ENCODE data around the gene DLG2.

The DLG2 gene

GRCh38 chr11:83865636-83866461 is 1761.3 kb downstream of the DLG2 start:
- H3K4me1 Mint-ChIP-seq: no peaks in the 10 kb centered on the region
- no peak for ATAC-seq (replicated peaks; ENCODE audit: extremely low read depth, poor library complexity, severe bottlenecking)
- H3K36me3 Mint-ChIP-seq (ENCODE audit: insufficient read depth): peaks cover 2% of the 10 kb centered on the region
- no peaks in the 10 kb centered on the region for H3K27me3 Mint-ChIP-seq
- no peak for DNase-seq (ENCODE audit: low spot score in 2 of 2)
- no peak overlapping the region for H3K4me3 Mint-ChIP-seq
- no peaks in the 10 kb centered on the region for H3K9me3 Mint-ChIP-seq
- no peak overlapping the region for H3K27ac Mint-ChIP-seq (ENCODE audit: low read depth)

- no peaks in the 10 kb centered on the region for H3K27me3 Mint-ChIP-seq
- peaks cover 2% of the 10 kb centered on the region for H3K36me3 Mint-ChIP-seq (ENCODE audit: insufficient read depth)
- H3K9me3 Mint-ChIP-seq: no peaks in the 10 kb centered on the region
- ATAC-seq (replicated peaks; ENCODE audit: extremely low read depth, poor library complexity, severe bottlenecking): no peak
- DNase-seq (ENCODE audit: low spot score in 2 of 2): no peak
- no peak overlapping the region for H3K4me3 Mint-ChIP-seq
- no peaks in the 10 kb centered on the region for H3K4me1 Mint-ChIP-seq
- H3K27ac Mint-ChIP-seq (ENCODE audit: low read depth): no peak overlapping the region
These were observed 1762.6 kb downstream of the DLG2 start for GRCh38 chr11:83864412-83865057.

GRCh38 chr11:83863272-83863671 is 1763.9 kb downstream of the DLG2 start:
- ATAC-seq (replicated peaks; ENCODE audit: extremely low read depth, poor library complexity, severe bottlenecking) (no peak), DNase-seq (ENCODE audit: low spot score in 2 of 2) (no peak)
- H3K27ac Mint-ChIP-seq (ENCODE audit: low read depth): no peak overlapping the region
- no peak overlapping the region for H3K4me3 Mint-ChIP-seq
- H3K9me3 Mint-ChIP-seq: peaks cover 7% of the 10 kb centered on the region
- H3K4me1 Mint-ChIP-seq: no peaks in the 10 kb centered on the region
- H3K36me3 Mint-ChIP-seq (ENCODE audit: insufficient read depth): peaks cover 2% of the 10 kb centered on the region
- no peaks in the 10 kb centered on the region for H3K27me3 Mint-ChIP-seq

- Mint-ChIP-seq H3K9me3 (peaks cover 7% of the 10 kb centered on the region), H3K4me3 (no peak overlapping the region), H3K27me3 (no peaks in the 10 kb centered on the region), H3K36me3 (ENCODE audit: insufficient read depth) (peaks cover 2% of the 10 kb centered on the region), H3K27ac (ENCODE audit: low read depth) (no peak overlapping the region), H3K4me1 (no peaks in the 10 kb centered on the region)
- no peak for DNase-seq (ENCODE audit: low spot score in 2 of 2)
- no peak for ATAC-seq (replicated peaks; ENCODE audit: extremely low read depth, poor library complexity, severe bottlenecking)
These were observed 1764.5 kb downstream of the DLG2 start for GRCh38 chr11:83862691-83863090.

GRCh38 chr11:83862033-83862432 is 1765.1 kb downstream of the DLG2 start:
- Mint-ChIP-seq H3K4me1 (no peaks in the 10 kb centered on the region), H3K27ac (ENCODE audit: low read depth) (no peak overlapping the region), H3K4me3 (no peak overlapping the region), H3K36me3 (ENCODE audit: insufficient read depth) (peaks cover 2% of the 10 kb centered on the region), H3K9me3 (peaks cover 7% of the 10 kb centered on the region), H3K27me3 (no peaks in the 10 kb centered on the region)
- ATAC-seq (replicated peaks; ENCODE audit: extremely low read depth, poor library complexity, severe bottlenecking) (no peak), DNase-seq (ENCODE audit: low spot score in 2 of 2) (no peak)

- ATAC-seq (replicated peaks; ENCODE audit: extremely low read depth, poor library complexity, severe bottlenecking): no peak
- H3K4me3 Mint-ChIP-seq: no peak overlapping the region
- no peaks in the 10 kb centered on the region for H3K36me3 Mint-ChIP-seq (ENCODE audit: insufficient read depth)
- peaks cover 7% of the 10 kb centered on the region for H3K9me3 Mint-ChIP-seq
- H3K4me1 Mint-ChIP-seq: no peaks in the 10 kb centered on the region
- no peak for DNase-seq (ENCODE audit: low spot score in 2 of 2)
- no peak overlapping the region for H3K27ac Mint-ChIP-seq (ENCODE audit: low read depth)
- no peaks in the 10 kb centered on the region for H3K27me3 Mint-ChIP-seq
These were observed 1768.5 kb downstream of the DLG2 start for GRCh38 chr11:83858694-83859093.

GRCh38 chr11:83855237-83855636 is 1771.9 kb downstream of the DLG2 start:
- no peak for DNase-seq (ENCODE audit: low spot score in 2 of 2)
- H3K27me3 Mint-ChIP-seq: no peaks in the 10 kb centered on the region
- peaks cover 11% of the 10 kb centered on the region for H3K9me3 Mint-ChIP-seq
- ATAC-seq (replicated peaks; ENCODE audit: extremely low read depth, poor library complexity, severe bottlenecking): no peak
- H3K27ac Mint-ChIP-seq (ENCODE audit: low read depth): no peak overlapping the region
- H3K4me1 Mint-ChIP-seq: no peaks in the 10 kb centered on the region
- no peak overlapping the region for H3K4me3 Mint-ChIP-seq
- H3K36me3 Mint-ChIP-seq (ENCODE audit: insufficient read depth): no peaks in the 10 kb centered on the region

- H3K9me3 Mint-ChIP-seq: peaks cover 11% of the 10 kb centered on the region
- H3K4me3 Mint-ChIP-seq: no peak overlapping the region
- H3K27me3 Mint-ChIP-seq: no peaks in the 10 kb centered on the region
- DNase-seq (ENCODE audit: low spot score in 2 of 2): no peak
- ATAC-seq (replicated peaks; ENCODE audit: extremely low read depth, poor library complexity, severe bottlenecking): no peak
- no peak overlapping the region for H3K27ac Mint-ChIP-seq (ENCODE audit: low read depth)
- H3K36me3 Mint-ChIP-seq (ENCODE audit: insufficient read depth): no peaks in the 10 kb centered on the region
- H3K4me1 Mint-ChIP-seq: no peaks in the 10 kb centered on the region
These were observed 1774.2 kb downstream of the DLG2 start for GRCh38 chr11:83852775-83853442.

- DNase-seq (ENCODE audit: low spot score in 2 of 2): no peak
- H3K9me3 Mint-ChIP-seq: peaks cover 11% of the 10 kb centered on the region
- H3K36me3 Mint-ChIP-seq (ENCODE audit: insufficient read depth): no peaks in the 10 kb centered on the region
- no peak overlapping the region for H3K4me3 Mint-ChIP-seq
- no peaks in the 10 kb centered on the region for H3K4me1 Mint-ChIP-seq
- no peaks in the 10 kb centered on the region for H3K27me3 Mint-ChIP-seq
- ATAC-seq (replicated peaks; ENCODE audit: extremely low read depth, poor library complexity, severe bottlenecking): no peak
- H3K27ac Mint-ChIP-seq (ENCODE audit: low read depth): no peak overlapping the region
These were observed 1775.1 kb downstream of the DLG2 start for GRCh38 chr11:83852012-83852411.

GRCh38 chr11:83847467-83848034 is 1779.6 kb downstream of the DLG2 start:
- H3K36me3 Mint-ChIP-seq (ENCODE audit: insufficient read depth): no peaks in the 10 kb centered on the region
- H3K4me3 Mint-ChIP-seq: no peak overlapping the region
- DNase-seq (ENCODE audit: low spot score in 2 of 2) (no peak), ATAC-seq (replicated peaks; ENCODE audit: extremely low read depth, poor library complexity, severe bottlenecking) (no peak)
- no peaks in the 10 kb centered on the region for H3K4me1 Mint-ChIP-seq
- no peak overlapping the region for H3K27ac Mint-ChIP-seq (ENCODE audit: low read depth)
- peaks cover 11% of the 10 kb centered on the region for H3K9me3 Mint-ChIP-seq
- no peaks in the 10 kb centered on the region for H3K27me3 Mint-ChIP-seq

GRCh38 chr11:83845797-83846196 is 1781.3 kb downstream of the DLG2 start:
- H3K4me3 Mint-ChIP-seq: no peak overlapping the region
- H3K9me3 Mint-ChIP-seq: peaks cover 11% of the 10 kb centered on the region
- H3K27ac Mint-ChIP-seq (ENCODE audit: low read depth): no peak overlapping the region
- H3K27me3 Mint-ChIP-seq: no peaks in the 10 kb centered on the region
- ATAC-seq (replicated peaks; ENCODE audit: extremely low read depth, poor library complexity, severe bottlenecking) (no peak), DNase-seq (ENCODE audit: low spot score in 2 of 2) (no peak)
- no peaks in the 10 kb centered on the region for H3K4me1 Mint-ChIP-seq
- H3K36me3 Mint-ChIP-seq (ENCODE audit: insufficient read depth): no peaks in the 10 kb centered on the region

- Mint-ChIP-seq H3K36me3 (ENCODE audit: insufficient read depth) (no peaks in the 10 kb centered on the region), H3K27me3 (no peaks in the 10 kb centered on the region), H3K4me1 (no peaks in the 10 kb centered on the region), H3K27ac (ENCODE audit: low read depth) (no peak overlapping the region), H3K9me3 (no peaks in the 10 kb centered on the region), H3K4me3 (no peak overlapping the region)
- ATAC-seq (replicated peaks; ENCODE audit: extremely low read depth, poor library complexity, severe bottlenecking) (no peak), DNase-seq (ENCODE audit: low spot score in 2 of 2) (no peak)
These were observed 1786.8 kb downstream of the DLG2 start for GRCh38 chr11:83840326-83840725.
